HepG2 (cell line): Measurements from ENCODE around the gene KCNIP4. TPM values are rescaled to one million over a fixed set of nuclear protein-coding genes. Genes with fewer than 3 reads are reported as not detected.
A peak's percentile ranks its signal among the peaks of the same experiment; 100 is the strongest.

ENCODE experiments used
- ATAC-seq: fragments of 200-7000 bp; cut with Tn5 transposase; 3 replicates; pipeline ENCODE4 v1.9.1; 2020; ENCODE audit warnings: mild to moderate bottlenecking, moderate library complexity
- BruUV-seq: library from RNA; stranded (reverse); fragments of 400-500 nt; replicated peaks from 2 replicates; lab custom pipeline; 2021; lab: Mats Ljungman, UMichigan
- CTCF ChIA-PET: fragments of 300-600 bp; formaldehyde crosslinking; extraction: SDS; loops from one replicate; lab custom pipeline; 2021; ENCODE audit warnings: low total read pairs, inconsistent platforms, low intra/inter-chr PET ratio; lab: Yijun Ruan, JAX
- POLR2A ChIA-PET: fragments of 350-600 bp; sonication (Branson Sonifier 250); formaldehyde crosslinking; loops from one replicate; lab custom pipeline; 2020; ENCODE audit warnings: antibody characterized with exemption, inconsistent platforms; lab: Yijun Ruan, JAX
- DNase-seq: peaks from one replicate; pipeline ENCODE4 v3.0.0-alpha.2; 2015; ENCODE audit warnings: low spot score
- FAIRE-seq: peaks from 3 replicates; lab custom pipeline; 2011; peaks lifted over from hg19 to GRCh38; lab: Jason Lieb, UNC
- H2AFZ ChIP-seq: one replicate; pipeline ENCODE4 v1.6.1; 2011; ENCODE audit warnings: low read length, inconsistent platforms
- H3K27ac ChIP-seq: fragments of 300-600 bp; 3 replicates; pipeline ENCODE4 v1.8.0; 2011; ENCODE audit warnings: mixed run types, mild to moderate bottlenecking, mixed read lengths, low read length, inconsistent platforms; ENCODE audit not compliant: insufficient read depth; ENCODE audit errors: extremely low read length
- H3K27me3 ChIP-seq, 2 experiments: fragments of 200-600 bp in 1 of 2; 2 replicates in 1 of 2; 3 replicates in 1 of 2; pipeline versions ENCODE4 v1.6.0 to v1.8.0; 2011; ENCODE audit warnings: low read length in 2 of 2, mild to moderate bottlenecking in 2 of 2, moderate library complexity in 2 of 2, inconsistent platforms in 1 of 2; ENCODE audit not compliant: insufficient read depth in 2 of 2, control insufficient read depth in 1 of 2
- H3K36me3 ChIP-seq, 2 experiments: fragments of 200-600 bp in 1 of 2; replicated peaks in 1 of 2; 2 replicates in 1 of 2; 3 replicates in 1 of 2; pipeline versions ENCODE4 v1.5.1 to v1.8.0; 2011; ENCODE audit warnings: low read length in 2 of 2, inconsistent platforms in 1 of 2; ENCODE audit not compliant: insufficient read depth in 2 of 2, control insufficient read depth in 1 of 2
- H3K4me1 ChIP-seq: 2 replicates; pipeline ENCODE4 v1.5.1; 2012; ENCODE audit warnings: low read length, inconsistent platforms; ENCODE audit not compliant: insufficient read depth
- H3K4me2 ChIP-seq: 2 replicates; pipeline ENCODE4 v1.6.0; 2011; ENCODE audit warnings: low read depth, low read length, inconsistent platforms
- H3K4me3 ChIP-seq, 3 experiments: fragments of 200-600 bp in 1 of 3; sonication (generic), shearing (Covaris generic) in 1 of 3; replicated peaks in 1 of 3; 2 replicates each; pipeline ENCODE4 v1.5.1; 2011 to 2016; ENCODE audit warnings: low read length in 3 of 3, inconsistent platforms in 2 of 3, low read depth in 2 of 3, mild to moderate bottlenecking in 2 of 3, control low read depth in 1 of 3, mixed read lengths in 1 of 3; ENCODE audit not compliant: insufficient read depth in 1 of 3
- H3K79me2 ChIP-seq: one replicate; pipeline ENCODE4 v1.6.1; 2011; ENCODE audit warnings: low read length, inconsistent platforms; ENCODE audit not compliant: insufficient read depth
- H3K9ac ChIP-seq: 2 replicates; pipeline ENCODE4 v1.6.0; 2011; ENCODE audit warnings: mild to moderate bottlenecking, low read depth, low read length, inconsistent platforms; ENCODE audit not compliant: insufficient read depth
- H3K9me3 ChIP-seq: 2 replicates; pipeline ENCODE4 v1.5.1; 2012; ENCODE audit warnings: mild to moderate bottlenecking, low read length
- H4K20me1 ChIP-seq: 2 replicates; pipeline ENCODE4 v1.6.0; 2011; ENCODE audit warnings: inconsistent platforms, mild to moderate bottlenecking, low read length, moderate library complexity; ENCODE audit not compliant: insufficient read depth
- CREB1 ChIP-seq, 2 experiments: fragments of 450-650 bp in 1 of 2; IDR thresholded peaks; 2 replicates each; pipeline ENCODE4 v1.6.1; 2016 to 2017; ENCODE audit warnings: control low read depth in 1 of 2, mild to moderate bottlenecking in 1 of 2, missing compliant biosample characterization in 1 of 2, missing genetic modification characterization in 1 of 2
- EHMT2 ChIP-seq: fragments of 200-600 bp; sonication (generic); IDR thresholded peaks from 2 replicates; pipeline ENCODE4 v1.7.0; 2017; ENCODE audit warnings: antibody characterized with exemption, low read depth, low read length, borderline replicate concordance
- KAT7 ChIP-seq: IDR thresholded peaks from 2 replicates; pipeline ENCODE4 v1.6.1; 2018; ENCODE audit warnings: borderline replicate concordance, missing compliant biosample characterization
- KDM4B ChIP-seq: sonication (generic); formaldehyde crosslinking; IDR thresholded peaks from 2 replicates; pipeline ENCODE4 v1.4.0; 2020; ENCODE audit warnings: missing genetic modification reagents
- MEIS2 ChIP-seq: sonication (generic); formaldehyde crosslinking; IDR thresholded peaks from 2 replicates; pipeline ENCODE4 v1.9.0; 2021; ENCODE audit warnings: mild to moderate bottlenecking, missing genetic modification reagents
- NR2F6 ChIP-seq, 2 experiments: IDR thresholded peaks; 2 replicates each; pipeline ENCODE4 v1.6.1; 2016; ENCODE audit warnings: antibody characterized with exemption in 1 of 2, mild to moderate bottlenecking in 1 of 2
- RBAK ChIP-seq: sonication (generic); formaldehyde crosslinking; IDR thresholded peaks from 2 replicates; pipeline ENCODE4 v1.5.1; 2020; ENCODE audit warnings: mild to moderate bottlenecking, missing genetic modification reagents
- RNF2 ChIP-seq: fragments of 450-650 bp; conservative IDR thresholded peaks from 2 replicates; pipeline ENCODE4 v1.6.1; 2016; ENCODE audit warnings: low read depth
- RXRB ChIP-seq: IDR thresholded peaks from 2 replicates; pipeline ENCODE4 v1.6.1; 2016; ENCODE audit warnings: borderline replicate concordance, missing genetic modification reagents, missing compliant biosample characterization
- TBX2 ChIP-seq: sonication (generic); formaldehyde crosslinking; IDR thresholded peaks from 2 replicates; pipeline ENCODE4 v1.5.0; 2020; ENCODE audit warnings: missing genetic modification reagents, mild to moderate bottlenecking, borderline replicate concordance
- TCF12 ChIP-seq, 2 experiments: fragments of 450-650 bp in 1 of 2; sonication (generic) in 1 of 2; formaldehyde crosslinking in 1 of 2; IDR thresholded peaks; 2 replicates each; pipeline versions ENCODE4 v1.6.1 to v1.8.0; 2017 to 2022; ENCODE audit warnings: antibody characterized with exemption in 1 of 2, mild to moderate bottlenecking in 1 of 2, missing genetic modification reagents in 1 of 2, moderate library complexity in 1 of 2
- TRIM24 ChIP-seq: sonication (generic); formaldehyde crosslinking; IDR thresholded peaks from 2 replicates; pipeline ENCODE4 v1.8.0; 2022; ENCODE audit warnings: mild to moderate bottlenecking, missing genetic modification reagents
- YY1 ChIP-seq: IDR thresholded peaks from 2 replicates; pipeline ENCODE4 v1.6.1; 2011; ENCODE audit warnings: low read length, low read depth, moderate library complexity, mild to moderate bottlenecking; ENCODE audit not compliant: insufficient read depth, insufficient replicate concordance
- ZBTB7B ChIP-seq: sonication (generic); formaldehyde crosslinking; IDR thresholded peaks from 2 replicates; pipeline ENCODE4 v1.4.0; 2020; ENCODE audit warnings: missing genetic modification reagents
- ZFP1 ChIP-seq: IDR thresholded peaks from 2 replicates; pipeline ENCODE4 v1.6.1; 2016
- ZNF350 ChIP-seq: sonication (generic); formaldehyde crosslinking; IDR thresholded peaks from 2 replicates; pipeline ENCODE4 v1.4.0; 2020; ENCODE audit warnings: mild to moderate bottlenecking, low read depth, missing genetic modification reagents, borderline replicate concordance
- WGBS: methylation state at CpG from one replicate; pipeline ENCODE4 v1.1.6; 2017; ENCODE audit warnings: low lambda C conversion rate; 5-methylcytosine and 5-hydroxymethylcytosine counted together
- in situ Hi-C: cut with HindIII; loops from 2 replicates; pipeline ENCODE4 v1.10.0; 2017; ENCODE audit warnings: low pct_unique_long_range_greater_than_20kb; ENCODE audit not compliant: extremely low pct_ligation_motif_present
- intact Hi-C: fragments of 100-400 bp; cut with micrococcal nuclease; formaldehyde crosslinking; loops from one replicate; pipeline ENCODE4 v1.10.0; 2022; ENCODE audit not compliant: unreplicated experiment
- polyA plus RNA-seq, 8 experiments: library from polyadenylated mRNA; depleted of rRNA in 3 of 8; stranded (reverse) in 7 of 8; unstranded in 1 of 8; fragments of >200 nt; fragmentation: Illumina TruSeq in 4 of 8; extraction: Trizol in 4 of 8; gene quantifications; 2 replicates each; pipeline versions ENCODE4 v1.2.1 to v1.2.3, GENCODE V29; 2011 to 2016; ENCODE audit warnings: low read depth in 4 of 8, missing spikeins in 1 of 8, mixed read lengths in 1 of 8; ENCODE audit not compliant: insufficient read depth in 1 of 8
- total RNA-seq, 5 experiments: library from RNA; depleted of rRNA; stranded (reverse); fragments of >200 nt; fragmentation: Illumina TruSeq; extraction: Trizol; gene quantifications; 2 replicates each; pipeline ENCODE4 v1.2.3, GENCODE V29; 2016; ENCODE audit warnings: low read depth in 1 of 5
- TF ChIP-seq, protein P1 (sequence below): sonication (generic); formaldehyde crosslinking; IDR thresholded peaks from 2 replicates; pipeline ENCODE4 v1.4.0; 2020; ENCODE audit warnings: mild to moderate bottlenecking, low read depth, missing genetic modification reagents
- TF ChIP-seq, protein P2 (sequence below): IDR thresholded peaks from 2 replicates; pipeline ENCODE4 v1.6.1; 2016; ENCODE audit warnings: missing genetic modification reagents, missing compliant biosample characterization
- TF ChIP-seq, protein P3 (sequence below): IDR thresholded peaks from 2 replicates; pipeline ENCODE4 v1.6.1; 2018; ENCODE audit warnings: missing genetic modification reagents, mild to moderate bottlenecking, missing compliant biosample characterization
- TF ChIP-seq, protein P4 (sequence below): IDR thresholded peaks from 2 replicates; pipeline ENCODE4 v1.6.1; 2016

Gene KCNIP4
- total and polyA plus RNA-seq, 2 of the 13 experiments (the other 11 are each of a cell fraction or from before 2014, with no cell fraction given): 0.09 TPM; not detected in 1

DNA sequence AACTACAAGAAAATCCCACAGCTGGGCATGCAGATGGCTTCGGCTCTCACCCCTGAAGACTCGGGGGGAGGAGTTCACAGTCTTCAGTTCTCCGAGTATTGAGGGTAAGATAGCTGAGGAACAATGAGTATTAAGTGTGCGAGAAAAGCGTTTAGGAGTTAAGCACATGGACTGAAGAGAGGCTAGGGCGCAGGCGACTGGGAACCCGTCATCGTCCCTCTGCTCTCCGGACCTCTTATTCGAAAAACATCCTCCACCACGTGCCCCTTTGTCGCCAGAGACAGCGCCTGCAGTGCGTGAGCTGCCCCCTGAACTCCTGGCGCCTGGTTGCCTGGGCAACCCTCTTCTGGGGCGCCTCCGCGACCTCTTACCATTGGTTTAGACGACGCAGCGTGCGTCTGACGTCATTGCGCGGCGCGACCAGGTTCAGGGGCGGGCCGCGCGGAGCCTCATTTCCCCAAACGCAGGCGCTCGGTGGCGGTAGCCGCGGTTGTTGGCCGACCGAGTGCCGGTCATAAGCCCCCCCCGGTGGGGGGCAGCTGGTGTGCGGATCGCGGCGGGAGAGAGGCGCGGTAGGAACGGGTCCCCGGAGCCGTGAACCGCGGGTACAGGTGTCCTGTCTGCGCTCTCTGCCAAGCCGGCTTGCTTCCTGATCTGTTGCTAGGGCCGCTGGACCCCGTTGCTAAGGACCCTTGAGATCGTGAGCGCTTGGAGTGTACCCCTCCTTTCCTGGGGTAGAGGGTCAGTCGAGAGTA, 1248.4 kb downstream of the KCNIP4 start, which contains the start of gene PACRGL:
TSS of gene PACRGL (plus strand) at position 452 of the 755 bp plus-strand sequence. CDS start 4,024 bp downstream, outside the sequence.
- FAIRE-seq: peak; percentile 50
- Histone ChIP-seq H3K4me3 (peak within 1 kb of the TSS; percentile 81 to 87 (median 83)), H3K4me1 (peaks cover 21% of the 10 kb centered on the region), H3K9ac (peak within 1 kb of the TSS; percentile 71), H4K20me1 (no peaks in the 10 kb centered on the region), H3K4me2 (peak within 1 kb of the TSS; percentile 93), H2AFZ (peak within 1 kb of the TSS; percentile 93), H3K36me3 (peaks cover 3 to 8% of the 10 kb centered on the region in 2 experiments; a peak in 2 of 5 replicates), H3K79me2 (no peaks in the 10 kb centered on the region), H3K27ac (peak within 1 kb of the TSS; percentile 25), H3K27me3 (no peaks in the 10 kb centered on the region), H3K9me3 (no peaks in the 10 kb centered on the region)
- intact Hi-C loops: no loop called here
- peak; percentile 100 for ATAC-seq
- in situ Hi-C loops: no loop called here
- DNase-seq: peak; percentile 91
- ChIA-PET POLR2A (no interaction called here), CTCF (no interaction called here)
- no TSS peak for BruUV-seq
- 2% methylated on average over 24 of the region's 60 CpGs for WGBS
- TF ChIP-seq TCF12 (IDR thresholded peaks at IDR 0.05) (no peak), TCF12 (CRISPR knock-in tag; IDR thresholded peaks at IDR 0.05) (no peak), MEIS2 (CRISPR knock-in tag) (0 out of 2 replicates have a peak, but pooled peaks have one; percentile 44), RBAK (CRISPR knock-in tag) (peak; percentile 54; the same call in 1 of the 2 replicates), KDM4B (peak; percentile 30; the same call in 1 of the 2 replicates), RXRB (CRISPR knock-in tag) (peak; percentile 35; the same call in 1 of the 2 replicates), KAT7 (CRISPR knock-in tag) (0 out of 2 replicates have a peak, but pooled peaks have one; percentile 33), ZNF350 (CRISPR knock-in tag) (peak; percentile 71), EHMT2 (no peak), TRIM24 (no peak), NR2F6 (IDR thresholded peaks at IDR 0.05) (no peak), NR2F6 (CRISPR knock-in tag; IDR thresholded peaks at IDR 0.05) (peak; percentile 52; the same call in 1 of the 2 replicates), YY1 (peak; percentile 9), ZBTB7B (CRISPR knock-in tag) (peak; percentile 54; the same call in 1 of the 2 replicates), RNF2 (0 out of 2 replicates have a peak, but pooled peaks have one; percentile 73), TBX2 (peak; percentile 49), CREB1 (IDR thresholded peaks at IDR 0.05) (peak; percentile 98), CREB1 (CRISPR knock-in tag; IDR thresholded peaks at IDR 0.05) (peak; percentile 98), ZFP1 (CRISPR knock-in tag) (no peak)
- TF ChIP-seq, protein P1, sequence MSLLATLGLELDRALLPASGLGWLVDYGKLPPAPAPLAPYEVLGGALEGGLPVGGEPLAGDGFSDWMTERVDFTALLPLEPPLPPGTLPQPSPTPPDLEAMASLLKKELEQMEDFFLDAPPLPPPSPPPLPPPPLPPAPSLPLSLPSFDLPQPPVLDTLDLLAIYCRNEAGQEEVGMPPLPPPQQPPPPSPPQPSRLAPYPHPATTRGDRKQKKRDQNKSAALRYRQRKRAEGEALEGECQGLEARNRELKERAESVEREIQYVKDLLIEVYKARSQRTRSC (CRISPR knock-in tag): no peak
- TF ChIP-seq, protein P2, sequence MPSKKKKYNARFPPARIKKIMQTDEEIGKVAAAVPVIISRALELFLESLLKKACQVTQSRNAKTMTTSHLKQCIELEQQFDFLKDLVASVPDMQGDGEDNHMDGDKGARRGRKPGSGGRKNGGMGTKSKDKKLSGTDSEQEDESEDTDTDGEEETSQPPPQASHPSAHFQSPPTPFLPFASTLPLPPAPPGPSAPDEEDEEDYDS (CRISPR knock-in tag): peak; percentile 70; the same call in 1 of the 2 replicates
- TF ChIP-seq, protein P3, sequence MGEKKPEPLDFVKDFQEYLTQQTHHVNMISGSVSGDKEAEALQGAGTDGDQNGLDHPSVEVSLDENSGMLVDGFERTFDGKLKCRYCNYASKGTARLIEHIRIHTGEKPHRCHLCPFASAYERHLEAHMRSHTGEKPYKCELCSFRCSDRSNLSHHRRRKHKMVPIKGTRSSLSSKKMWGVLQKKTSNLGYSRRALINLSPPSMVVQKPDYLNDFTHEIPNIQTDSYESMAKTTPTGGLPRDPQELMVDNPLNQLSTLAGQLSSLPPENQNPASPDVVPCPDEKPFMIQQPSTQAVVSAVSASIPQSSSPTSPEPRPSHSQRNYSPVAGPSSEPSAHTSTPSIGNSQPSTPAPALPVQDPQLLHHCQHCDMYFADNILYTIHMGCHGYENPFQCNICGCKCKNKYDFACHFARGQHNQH (CRISPR knock-in tag): peak; percentile 62
- TF ChIP-seq, protein P4, sequence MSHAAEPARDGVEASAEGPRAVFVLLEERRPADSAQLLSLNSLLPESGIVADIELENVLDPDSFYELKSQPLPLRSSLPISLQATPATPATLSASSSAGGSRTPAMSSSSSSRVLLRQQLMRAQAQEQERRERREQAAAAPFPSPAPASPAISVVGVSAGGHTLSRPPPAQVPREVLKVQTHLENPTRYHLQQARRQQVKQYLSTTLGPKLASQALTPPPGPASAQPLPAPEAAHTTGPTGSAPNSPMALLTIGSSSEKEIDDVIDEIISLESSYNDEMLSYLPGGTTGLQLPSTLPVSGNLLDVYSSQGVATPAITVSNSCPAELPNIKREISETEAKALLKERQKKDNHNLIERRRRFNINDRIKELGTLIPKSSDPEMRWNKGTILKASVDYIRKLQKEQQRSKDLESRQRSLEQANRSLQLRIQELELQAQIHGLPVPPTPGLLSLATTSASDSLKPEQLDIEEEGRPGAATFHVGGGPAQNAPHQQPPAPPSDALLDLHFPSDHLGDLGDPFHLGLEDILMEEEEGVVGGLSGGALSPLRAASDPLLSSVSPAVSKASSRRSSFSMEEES (CRISPR knock-in tag): peak; percentile 40; the same call in 1 of the 2 replicates
